C4-2B (cell line): ENCODE data around the gene ERC2.

Source experiments
- H3K27ac ChIP-seq: fragments of 450-650 bp; 2 replicates; pipeline ENCODE4 v1.5.1; 2017
- ZFX ChIP-seq: fragments of 450-650 bp; IDR thresholded peaks from 2 replicates; pipeline ENCODE4 v1.6.1; 2017
- TF ChIP-seq, protein P1 (sequence below): fragments of 450-650 bp; conservative IDR thresholded peaks from 2 replicates; pipeline ENCODE4 v1.5.1; 2017; ENCODE audit warnings: mild to moderate bottlenecking

Gene ERC2

DNA sequence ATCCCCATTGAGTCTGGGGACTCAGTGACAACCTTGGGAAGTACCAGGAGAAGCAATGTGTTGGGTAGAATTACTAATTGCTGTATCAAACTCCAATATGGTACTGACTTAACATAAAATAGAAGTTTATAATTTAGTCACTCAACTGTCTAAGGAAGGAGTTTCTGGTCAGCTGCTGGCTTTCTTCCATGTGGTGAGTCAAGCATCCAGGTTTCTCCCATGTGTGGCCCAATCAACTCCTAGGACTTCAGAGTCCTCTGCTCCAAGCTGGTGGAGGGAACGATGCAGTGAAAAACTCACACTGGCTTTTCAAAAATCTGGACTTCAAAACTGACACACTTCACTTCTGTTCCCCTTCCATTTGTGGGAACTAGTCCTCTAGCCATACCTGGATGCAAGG lies 1006.4 kb downstream of the ERC2 start:
- TF ChIP-seq, protein P1, sequence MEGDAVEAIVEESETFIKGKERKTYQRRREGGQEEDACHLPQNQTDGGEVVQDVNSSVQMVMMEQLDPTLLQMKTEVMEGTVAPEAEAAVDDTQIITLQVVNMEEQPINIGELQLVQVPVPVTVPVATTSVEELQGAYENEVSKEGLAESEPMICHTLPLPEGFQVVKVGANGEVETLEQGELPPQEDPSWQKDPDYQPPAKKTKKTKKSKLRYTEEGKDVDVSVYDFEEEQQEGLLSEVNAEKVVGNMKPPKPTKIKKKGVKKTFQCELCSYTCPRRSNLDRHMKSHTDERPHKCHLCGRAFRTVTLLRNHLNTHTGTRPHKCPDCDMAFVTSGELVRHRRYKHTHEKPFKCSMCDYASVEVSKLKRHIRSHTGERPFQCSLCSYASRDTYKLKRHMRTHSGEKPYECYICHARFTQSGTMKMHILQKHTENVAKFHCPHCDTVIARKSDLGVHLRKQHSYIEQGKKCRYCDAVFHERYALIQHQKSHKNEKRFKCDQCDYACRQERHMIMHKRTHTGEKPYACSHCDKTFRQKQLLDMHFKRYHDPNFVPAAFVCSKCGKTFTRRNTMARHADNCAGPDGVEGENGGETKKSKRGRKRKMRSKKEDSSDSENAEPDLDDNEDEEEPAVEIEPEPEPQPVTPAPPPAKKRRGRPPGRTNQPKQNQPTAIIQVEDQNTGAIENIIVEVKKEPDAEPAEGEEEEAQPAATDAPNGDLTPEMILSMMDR = no peak
- no peak for TF ChIP-seq ZFX
- H3K27ac ChIP-seq = no peak overlapping the region

DNA sequence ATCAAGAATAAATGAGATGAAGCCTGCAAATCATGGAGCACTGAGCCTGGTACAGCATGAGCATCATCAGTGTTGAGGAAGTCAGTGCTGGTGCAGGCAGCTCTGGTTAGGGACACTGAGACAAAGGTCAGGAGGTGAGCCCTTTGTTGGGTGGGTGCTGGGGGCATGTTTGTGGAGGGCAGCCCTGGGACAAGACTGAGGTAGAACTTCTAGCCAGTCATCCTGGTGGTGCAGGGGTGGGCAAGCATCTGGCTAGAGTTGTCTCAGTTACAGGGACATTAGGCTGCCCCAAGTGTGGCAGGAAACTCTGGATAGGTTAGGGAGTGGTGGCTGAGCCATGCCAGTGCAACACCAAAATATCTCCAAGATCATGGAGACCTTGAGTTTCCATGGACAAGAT lies 1008.4 kb downstream of the ERC2 start:
- H3K27ac ChIP-seq = no peak overlapping the region
- TF ChIP-seq ZFX = no peak
- TF ChIP-seq, protein P1 = no peak
